ENCODE data around the gene LSAMP. TPM values are rescaled to one million over a fixed set of nuclear protein-coding genes. Genes with fewer than 3 reads are reported as not detected.

LSAMP gene
- total RNA-seq, 1 donor from 2014 or later = 4.4 TPM

- no peaks in the 10 kb centered on the region for H3K9me3 Mint-ChIP-seq (ENCODE audit: unreplicated experiment)
- H3K36me3 Mint-ChIP-seq (ENCODE audit: unreplicated experiment) = no peaks in the 10 kb centered on the region
- H3K27me3 Mint-ChIP-seq (ENCODE audit: unreplicated experiment) = peaks cover 9% of the 10 kb centered on the region
- H3K27ac Mint-ChIP-seq (ENCODE audit: unreplicated experiment) = no peak overlapping the region
- no peaks in the 10 kb centered on the region for H3K4me1 Mint-ChIP-seq (ENCODE audit: unreplicated experiment)
- no peak overlapping the region for H3K4me3 Mint-ChIP-seq (ENCODE audit: unreplicated experiment)
- no peak for TF ChIP-seq CTCF (IDR thresholded peaks at IDR 0.05)
- no peak for DNase-seq (ENCODE audit: extremely low spot score, unreplicated experiment)
These were observed 95.1 kb downstream of the LSAMP start for GRCh38 chr3:116350119-116350733.

DNA sequence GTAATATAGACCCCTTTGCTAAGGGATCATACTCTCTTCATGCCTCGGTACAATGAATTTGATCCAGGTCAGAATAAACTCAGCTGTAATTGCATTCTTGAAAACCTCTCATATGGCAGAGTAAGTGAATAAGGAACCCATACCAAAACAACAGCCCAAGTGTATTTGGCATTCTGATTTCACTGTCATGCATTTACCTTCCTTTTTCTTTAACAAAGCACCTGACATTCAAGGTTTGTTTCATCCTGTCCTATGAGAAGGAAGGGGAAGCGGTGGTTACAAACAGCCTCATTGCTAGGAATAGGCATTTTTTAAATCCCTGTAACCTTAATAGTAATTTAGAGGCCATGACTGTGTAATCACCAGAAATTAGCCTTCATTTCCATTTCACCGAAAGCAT lies 97.1 kb downstream of the LSAMP start:
- no peak for DNase-seq (ENCODE audit: extremely low spot score, unreplicated experiment)
- Mint-ChIP-seq H3K4me3 (ENCODE audit: unreplicated experiment) (no peak overlapping the region), H3K27me3 (ENCODE audit: unreplicated experiment) (peaks cover 8% of the 10 kb centered on the region), H3K4me1 (ENCODE audit: unreplicated experiment) (no peaks in the 10 kb centered on the region), H3K36me3 (ENCODE audit: unreplicated experiment) (no peaks in the 10 kb centered on the region), H3K27ac (ENCODE audit: unreplicated experiment) (no peak overlapping the region), H3K9me3 (ENCODE audit: unreplicated experiment) (no peaks in the 10 kb centered on the region)
- TF ChIP-seq CTCF (IDR thresholded peaks at IDR 0.05) = no peak

DNA sequence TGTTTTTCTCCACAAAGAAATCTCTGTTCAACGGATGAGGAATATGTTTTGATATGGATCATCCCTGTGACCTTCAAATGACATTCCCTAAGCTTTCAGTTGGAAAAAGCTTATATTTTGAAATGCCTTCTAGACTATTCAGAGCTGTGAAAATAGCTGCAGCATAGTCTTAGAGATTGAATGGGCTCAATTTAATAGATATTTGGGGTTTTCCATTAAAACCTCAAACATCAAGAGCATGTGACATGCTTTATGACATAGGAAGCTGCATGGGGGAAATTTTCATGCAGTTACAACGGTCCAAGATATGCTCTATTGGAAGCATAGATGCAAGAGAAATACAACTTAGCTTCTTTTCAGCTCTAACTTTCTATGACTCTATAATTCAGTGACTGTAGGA lies 102.8 kb downstream of the LSAMP start:
- no peak for DNase-seq (ENCODE audit: extremely low spot score, unreplicated experiment)
- no peak for TF ChIP-seq CTCF (IDR thresholded peaks at IDR 0.05)
- Mint-ChIP-seq H3K27ac (ENCODE audit: unreplicated experiment) (no peak overlapping the region), H3K9me3 (ENCODE audit: unreplicated experiment) (no peaks in the 10 kb centered on the region), H3K4me1 (ENCODE audit: unreplicated experiment) (no peaks in the 10 kb centered on the region), H3K27me3 (ENCODE audit: unreplicated experiment) (peaks cover 32% of the 10 kb centered on the region), H3K4me3 (ENCODE audit: unreplicated experiment) (no peak overlapping the region), H3K36me3 (ENCODE audit: unreplicated experiment) (no peaks in the 10 kb centered on the region)

GRCh38 chr3:116341899-116342298 lies 103.4 kb downstream of the LSAMP start:
- Mint-ChIP-seq H3K9me3 (ENCODE audit: unreplicated experiment) (no peaks in the 10 kb centered on the region), H3K4me3 (ENCODE audit: unreplicated experiment) (no peak overlapping the region), H3K27ac (ENCODE audit: unreplicated experiment) (no peak overlapping the region), H3K36me3 (ENCODE audit: unreplicated experiment) (no peaks in the 10 kb centered on the region), H3K4me1 (ENCODE audit: unreplicated experiment) (no peaks in the 10 kb centered on the region), H3K27me3 (ENCODE audit: unreplicated experiment) (peaks cover 32% of the 10 kb centered on the region)
- DNase-seq (ENCODE audit: extremely low spot score, unreplicated experiment) = no peak
- TF ChIP-seq CTCF (IDR thresholded peaks at IDR 0.05) = no peak

DNA sequence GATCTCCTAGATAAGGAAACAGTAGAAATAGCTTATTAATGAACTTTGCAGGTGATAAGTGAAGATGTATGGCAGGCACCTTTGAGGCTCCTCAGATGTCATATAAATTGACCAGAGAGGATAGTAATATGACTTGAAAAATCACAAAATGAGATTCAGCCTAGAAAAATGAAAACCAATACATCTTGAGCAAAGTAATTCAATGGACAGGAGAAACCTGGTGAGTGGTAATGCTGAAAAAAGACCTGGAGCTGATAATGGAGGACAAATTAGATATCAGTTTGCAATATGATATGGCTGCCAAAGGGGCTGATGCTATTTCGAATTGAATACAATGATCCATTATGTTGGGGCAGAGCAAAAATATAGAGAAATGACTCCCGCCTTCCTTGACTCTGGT lies 103.9 kb downstream of the LSAMP start:
- DNase-seq (ENCODE audit: extremely low spot score, unreplicated experiment) = no peak
- Mint-ChIP-seq H3K36me3 (ENCODE audit: unreplicated experiment) (no peaks in the 10 kb centered on the region), H3K4me1 (ENCODE audit: unreplicated experiment) (no peaks in the 10 kb centered on the region), H3K9me3 (ENCODE audit: unreplicated experiment) (no peaks in the 10 kb centered on the region), H3K27me3 (ENCODE audit: unreplicated experiment) (peaks cover 32% of the 10 kb centered on the region), H3K27ac (ENCODE audit: unreplicated experiment) (no peak overlapping the region), H3K4me3 (ENCODE audit: unreplicated experiment) (no peak overlapping the region)
- TF ChIP-seq CTCF (IDR thresholded peaks at IDR 0.05) = no peak

All from osteocyte (in vitro differentiated cells).